ENCODE results near the gene HNF1A. TPM values are rescaled to one million over a fixed set of nuclear protein-coding genes. Genes with fewer than 3 reads are reported as not detected.

HNF1A gene
- total and polyA plus RNA-seq, 8 donors: 0.89 to 14.5 (median 6.0) TPM

- H3K27ac ChIP-seq: no peak overlapping the region
- no peaks in the 10 kb centered on the region for H3K27me3 ChIP-seq
- H3K36me3 ChIP-seq: peaks cover 18 to 93% (median 87%) of the 10 kb centered on the region in 4 donors
- intact Hi-C loops (cut with DNase I; ENCODE audit: low total_unique reads): no loop called here
- no peaks in the 10 kb centered on the region for H3K9me3 ChIP-seq
- no peak for DNase-seq
- peaks cover 5 to 21% (median 14%) of the 10 kb centered on the region in 4 donors for H3K4me1 ChIP-seq
- WGBS, 5 donors: 91 to 96% (median 95%) methylated on average over 8 of the region's 8 CpGs
- no peak for TF ChIP-seq POLR2AphosphoS5 (IDR thresholded peaks at IDR 0.05)
- TF ChIP-seq POLR2A (IDR thresholded peaks at IDR 0.05): no peak
- no peak for TF ChIP-seq EP300 (IDR thresholded peaks at IDR 0.05)
- no peak for TF ChIP-seq CTCF (IDR thresholded peaks at IDR 0.05)
- H3K4me3 ChIP-seq: no peak overlapping the region
These were observed 30.2 kb downstream of the HNF1A start for GRCh38 chr12:121008347-121009098.

DNA sequence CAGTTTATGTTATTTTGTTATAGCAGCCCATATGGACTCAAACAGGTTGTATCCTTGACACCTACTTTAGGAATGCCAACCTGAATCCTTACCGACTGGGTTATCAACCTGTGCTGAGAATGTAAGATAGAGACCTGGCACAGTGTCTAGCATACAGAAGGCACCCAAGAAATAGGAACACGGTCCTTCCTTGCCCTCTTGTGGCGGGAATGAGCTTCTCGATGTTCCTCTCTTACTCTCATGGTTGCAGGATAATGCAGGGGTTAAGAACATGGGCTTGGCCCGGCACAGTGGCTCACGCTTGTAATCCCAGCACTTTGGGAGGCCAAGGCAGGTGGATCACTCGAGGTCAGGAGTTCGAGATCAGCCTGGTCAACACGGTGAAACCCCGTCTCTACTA is 31.4 kb downstream of the HNF1A start:
- Histone ChIP-seq H3K27me3 (no peaks in the 10 kb centered on the region), H3K4me1 (peaks cover under 1 to 9% (median 4%) of the 10 kb centered on the region in 4 donors), H3K27ac (no peak overlapping the region), H3K9me3 (no peaks in the 10 kb centered on the region), H3K36me3 (peaks cover 18 to 85% (median 75%) of the 10 kb centered on the region in 4 donors), H3K4me3 (no peak overlapping the region)
- TF ChIP-seq POLR2A (IDR thresholded peaks at IDR 0.05): no peak
- peak in 5 of 7 experiments; percentile 17 to 77 (median 47) for TF ChIP-seq CTCF (IDR thresholded peaks at IDR 0.05)
- TF ChIP-seq EP300 (IDR thresholded peaks at IDR 0.05): no peak
- peak in 1 of 3 donors; percentile 70 for TF ChIP-seq POLR2AphosphoS5 (IDR thresholded peaks at IDR 0.05)
- WGBS, 5 donors: 28 to 48% (median 33%) methylated on average over 10 of the region's 10 CpGs
- DNase-seq: peak; percentile 76 to 84
- intact Hi-C loops (cut with DNase I; ENCODE audit: low total_unique reads): no loop called here

DNA sequence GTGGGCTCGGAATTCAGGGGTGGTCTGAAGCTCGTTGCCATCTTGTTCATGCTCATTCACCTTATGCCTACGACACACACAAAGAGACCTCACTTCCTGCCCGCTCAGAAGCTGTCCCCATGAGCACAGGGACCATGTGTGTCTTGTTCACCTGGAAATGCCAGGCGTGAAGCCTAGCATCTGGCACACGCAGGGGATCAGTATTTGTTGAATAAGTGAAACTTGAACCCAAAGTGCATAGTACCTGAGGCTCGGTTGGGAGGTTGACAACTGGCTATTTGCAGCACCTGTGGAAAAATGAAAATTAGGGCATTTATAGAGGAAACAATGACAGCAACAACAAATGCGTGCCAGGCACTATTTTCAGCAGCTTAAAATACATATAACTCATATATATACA is 32.5 kb downstream of the HNF1A start:
- H3K27me3 ChIP-seq: no peaks in the 10 kb centered on the region
- WGBS, 5 donors: 89 to 94% (median 92%) methylated on average over 8 of the region's 8 CpGs
- no peaks in the 10 kb centered on the region for H3K9me3 ChIP-seq
- peaks cover 10 to 75% (median 65%) of the 10 kb centered on the region in 4 donors for H3K36me3 ChIP-seq
- no peak overlapping the region for H3K4me3 ChIP-seq
- no peak for DNase-seq
- TF ChIP-seq POLR2A (IDR thresholded peaks at IDR 0.05): no peak
- TF ChIP-seq CTCF (IDR thresholded peaks at IDR 0.05): no peak
- TF ChIP-seq EP300 (IDR thresholded peaks at IDR 0.05): no peak
- TF ChIP-seq POLR2AphosphoS5 (IDR thresholded peaks at IDR 0.05): no peak
- no peak overlapping the region for H3K27ac ChIP-seq
- intact Hi-C loops (cut with DNase I; ENCODE audit: low total_unique reads): no loop called here
- H3K4me1 ChIP-seq: peaks cover 5 to 19% (median 13%) of the 10 kb centered on the region in 4 donors

- DNase-seq: no peak
- H3K9me3 ChIP-seq: no peaks in the 10 kb centered on the region
- H3K4me3 ChIP-seq: no peak overlapping the region
- WGBS, 5 donors: 65 to 72% (median 69%) methylated on average over 6 of the region's 6 CpGs
- no peak overlapping the region for H3K27ac ChIP-seq
- peaks cover 10 to 66% (median 56%) of the 10 kb centered on the region in 4 donors for H3K36me3 ChIP-seq
- TF ChIP-seq POLR2A (IDR thresholded peaks at IDR 0.05): no peak
- TF ChIP-seq EP300 (IDR thresholded peaks at IDR 0.05): no peak
- TF ChIP-seq CTCF (IDR thresholded peaks at IDR 0.05): no peak
- peaks cover 6 to 21% (median 18%) of the 10 kb centered on the region in 4 donors for H3K4me1 ChIP-seq
- H3K27me3 ChIP-seq: no peaks in the 10 kb centered on the region
- intact Hi-C loops (cut with DNase I; ENCODE audit: low total_unique reads): no loop called here
These were observed 33.5 kb downstream of the HNF1A start for GRCh38 chr12:121011820-121012219.
